HEK293 (cell line): ENCODE data around the gene PHEX.

Experiments
- CTCF ChIA-PET: fragments of 350-600 bp; formaldehyde crosslinking; extraction: SDS; loops from one replicate; lab custom pipeline; 2021; ENCODE audit warnings: antibody characterized with exemption; lab: Yijun Ruan, JAX
- POLR2A ChIA-PET: fragments of 300-600 bp; formaldehyde crosslinking; extraction: SDS; loops from one replicate; lab custom pipeline; 2020; ENCODE audit warnings: antibody characterized with exemption, inconsistent platforms; lab: Yijun Ruan, JAX
- H3K27ac ChIP-seq: fragments of 200-500 bp; sonication (Bioruptor generic); 2 replicates; pipeline ENCODE4 v1.5.1; 2014; ENCODE audit warnings: low read depth, low read length, control low read depth, inconsistent platforms; ENCODE audit errors: extremely low read depth
- H3K36me3 ChIP-seq, 2 experiments: fragments of 200-500 bp in 1 of 2; sonication (Bioruptor generic) in 1 of 2; 1 replicate in 1 of 2; 2 replicates in 1 of 2; pipeline ENCODE4 v1.5.1; 2014 to 2017; ENCODE audit warnings: inconsistent platforms in 2 of 2, low read length in 2 of 2; ENCODE audit not compliant: control insufficient read depth in 2 of 2, insufficient read depth in 1 of 2
- H3K4me1 ChIP-seq: fragments of 200-500 bp; sonication (Bioruptor generic); 2 replicates; pipeline ENCODE4 v1.5.1; 2014; ENCODE audit warnings: mild to moderate bottlenecking, low read length, inconsistent platforms; ENCODE audit not compliant: control insufficient read depth, insufficient read depth
- H3K4me3 ChIP-seq: 2 replicates; pipeline ENCODE4 v1.5.1; 2011; ENCODE audit warnings: low read depth, mild to moderate bottlenecking, control low read depth, low read length, moderate library complexity
- H3K9me3 ChIP-seq: fragments of 200-500 bp; sonication (Bioruptor generic); 2 replicates; pipeline ENCODE4 v1.5.1; 2014; ENCODE audit warnings: low read depth, low read length, inconsistent platforms; ENCODE audit not compliant: control insufficient read depth, insufficient read depth
- EGR2 ChIP-seq: fragments of 450-650 bp; formaldehyde crosslinking; IDR thresholded peaks from 2 replicates; pipeline ENCODE4 v1.5.1; 2016; ENCODE audit warnings: low read depth, missing biosample characterization, missing genetic modification characterization
- HOXD13 ChIP-seq: sonication (generic); formaldehyde crosslinking; IDR thresholded peaks from 2 replicates; pipeline ENCODE4 v1.8.0; 2022; ENCODE audit warnings: missing genetic modification reagents, borderline replicate concordance
- SCRT2 ChIP-seq: fragments of 450-650 bp; formaldehyde crosslinking; IDR thresholded peaks from 2 replicates; pipeline ENCODE4 v1.5.1; 2016; ENCODE audit warnings: missing biosample characterization, missing genetic modification characterization
- TCF7L2 ChIP-seq: IDR thresholded peaks from 2 replicates; pipeline ENCODE4 v1.6.1; 2011; ENCODE audit warnings: low read depth, mild to moderate bottlenecking, inconsistent platforms, low read length, moderate library complexity, borderline replicate concordance
- YY1 ChIP-seq: fragments of 450-650 bp; formaldehyde crosslinking; IDR thresholded peaks from 2 replicates; pipeline ENCODE4 v1.5.1; 2018; ENCODE audit warnings: missing biosample characterization, missing genetic modification characterization
- ZBTB20 ChIP-seq: fragments of 450-650 bp; formaldehyde crosslinking; IDR thresholded peaks from 2 replicates; pipeline ENCODE4 v1.5.1; 2016; ENCODE audit warnings: missing biosample characterization, missing genetic modification characterization
- ZIC2 ChIP-seq: fragments of 450-650 bp; formaldehyde crosslinking; IDR thresholded peaks from 2 replicates; pipeline ENCODE4 v1.5.1; 2016; ENCODE audit warnings: missing biosample characterization, missing genetic modification characterization
- ZNF404 ChIP-seq: fragments of 450-650 bp; formaldehyde crosslinking; IDR thresholded peaks from 2 replicates; pipeline ENCODE4 v1.5.1; 2017; ENCODE audit warnings: missing biosample characterization, missing genetic modification characterization
- ZNF416 ChIP-seq: fragments of 450-650 bp; formaldehyde crosslinking; IDR thresholded peaks from 2 replicates; pipeline ENCODE4 v1.5.1; 2016; ENCODE audit warnings: missing biosample characterization, missing genetic modification characterization
- ZNF48 ChIP-seq: fragments of 450-650 bp; formaldehyde crosslinking; IDR thresholded peaks from 2 replicates; pipeline ENCODE4 v1.5.1; 2016; ENCODE audit warnings: missing biosample characterization, missing genetic modification characterization
- ZNF561 ChIP-seq: fragments of 450-650 bp; IDR thresholded peaks from 2 replicates; pipeline ENCODE4 v1.5.1; 2018; ENCODE audit warnings: missing biosample characterization, missing genetic modification characterization, borderline replicate concordance
- ZNF624 ChIP-seq: fragments of 450-650 bp; formaldehyde crosslinking; IDR thresholded peaks from 2 replicates; pipeline ENCODE4 v1.5.1; 2017; ENCODE audit warnings: missing biosample characterization, missing genetic modification characterization
- ZNF626 ChIP-seq: fragments of 450-650 bp; sonication (Bioruptor Pico); formaldehyde crosslinking; IDR thresholded peaks from 2 replicates; pipeline ENCODE4 v1.5.1; 2018; ENCODE audit warnings: missing biosample characterization, missing genetic modification characterization, inconsistent platforms
- ZNF660 ChIP-seq: fragments of 450-650 bp; IDR thresholded peaks from 2 replicates; pipeline ENCODE4 v1.5.1; 2018; ENCODE audit warnings: missing biosample characterization, mild to moderate bottlenecking, missing genetic modification characterization
- ZNF677 ChIP-seq: fragments of 450-650 bp; IDR thresholded peaks from 2 replicates; pipeline ENCODE4 v1.5.0; 2018; ENCODE audit warnings: missing biosample characterization, mild to moderate bottlenecking, missing genetic modification characterization, moderate library complexity
- ZNF701 ChIP-seq: fragments of 450-650 bp; formaldehyde crosslinking; IDR thresholded peaks from 2 replicates; pipeline ENCODE4 v1.5.1; 2016; ENCODE audit warnings: missing biosample characterization, missing genetic modification characterization
- ZNF843 ChIP-seq: fragments of 450-650 bp; formaldehyde crosslinking; IDR thresholded peaks from 2 replicates; pipeline ENCODE4 v1.5.1; 2016; ENCODE audit warnings: missing biosample characterization, missing genetic modification characterization
- TF ChIP-seq, protein P1 (sequence below): fragments of 450-650 bp; formaldehyde crosslinking; IDR thresholded peaks from 2 replicates; pipeline ENCODE4 v1.5.1; 2016; ENCODE audit warnings: missing biosample characterization, missing genetic modification characterization
- TF ChIP-seq, protein P2 (sequence below): fragments of 450-650 bp; formaldehyde crosslinking; IDR thresholded peaks from 2 replicates; pipeline ENCODE4 v1.5.1; 2016; ENCODE audit warnings: missing biosample characterization, missing genetic modification characterization
- TF ChIP-seq, protein P3 (sequence below): fragments of 450-650 bp; formaldehyde crosslinking; IDR thresholded peaks from 2 replicates; pipeline ENCODE4 v1.5.1; 2016; ENCODE audit warnings: missing biosample characterization, missing genetic modification characterization
- TF ChIP-seq, protein P4 (sequence below): fragments of 450-650 bp; formaldehyde crosslinking; IDR thresholded peaks from 2 replicates; pipeline ENCODE4 v1.5.1; 2016; ENCODE audit warnings: missing biosample characterization, missing genetic modification characterization
- TF ChIP-seq, protein P5 (sequence below): fragments of 450-650 bp; IDR thresholded peaks from 2 replicates; pipeline ENCODE4 v1.5.1; 2018; ENCODE audit warnings: missing biosample characterization, mild to moderate bottlenecking, missing genetic modification characterization

PHEX gene

DNA sequence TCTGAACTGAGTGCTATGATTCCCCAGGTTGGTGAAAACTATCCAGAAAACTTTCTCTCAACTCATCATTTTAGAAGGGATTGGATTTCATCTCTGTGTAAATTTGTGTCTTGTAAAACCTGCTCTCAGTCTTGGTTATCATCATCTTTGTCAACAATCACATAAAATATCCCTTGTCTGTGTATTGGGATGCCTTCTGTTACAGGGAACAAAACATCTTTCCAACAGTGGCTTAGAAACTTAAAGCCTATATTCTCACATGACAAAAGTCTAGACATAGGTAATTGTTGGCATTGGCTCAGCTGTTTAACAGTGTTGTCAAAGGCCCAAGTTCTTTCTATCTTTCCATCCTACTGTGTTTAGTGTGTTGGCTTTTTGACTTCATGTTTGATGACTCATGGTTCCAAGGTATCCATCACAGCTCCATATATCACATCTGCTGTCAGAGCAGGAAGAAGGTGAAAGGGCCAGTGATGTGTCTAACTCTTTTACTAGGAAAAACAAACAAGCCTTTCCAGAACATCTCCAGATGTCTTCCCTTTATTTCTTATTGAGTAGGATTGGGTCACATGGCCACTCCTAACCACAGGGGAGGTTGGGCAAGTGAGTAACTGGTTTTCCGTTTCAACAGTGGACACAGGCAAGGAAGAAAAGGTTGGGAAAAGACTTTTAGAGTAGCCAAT lies 65.0 kb downstream of the PHEX start (continued):
- TF ChIP-seq, protein P1, sequence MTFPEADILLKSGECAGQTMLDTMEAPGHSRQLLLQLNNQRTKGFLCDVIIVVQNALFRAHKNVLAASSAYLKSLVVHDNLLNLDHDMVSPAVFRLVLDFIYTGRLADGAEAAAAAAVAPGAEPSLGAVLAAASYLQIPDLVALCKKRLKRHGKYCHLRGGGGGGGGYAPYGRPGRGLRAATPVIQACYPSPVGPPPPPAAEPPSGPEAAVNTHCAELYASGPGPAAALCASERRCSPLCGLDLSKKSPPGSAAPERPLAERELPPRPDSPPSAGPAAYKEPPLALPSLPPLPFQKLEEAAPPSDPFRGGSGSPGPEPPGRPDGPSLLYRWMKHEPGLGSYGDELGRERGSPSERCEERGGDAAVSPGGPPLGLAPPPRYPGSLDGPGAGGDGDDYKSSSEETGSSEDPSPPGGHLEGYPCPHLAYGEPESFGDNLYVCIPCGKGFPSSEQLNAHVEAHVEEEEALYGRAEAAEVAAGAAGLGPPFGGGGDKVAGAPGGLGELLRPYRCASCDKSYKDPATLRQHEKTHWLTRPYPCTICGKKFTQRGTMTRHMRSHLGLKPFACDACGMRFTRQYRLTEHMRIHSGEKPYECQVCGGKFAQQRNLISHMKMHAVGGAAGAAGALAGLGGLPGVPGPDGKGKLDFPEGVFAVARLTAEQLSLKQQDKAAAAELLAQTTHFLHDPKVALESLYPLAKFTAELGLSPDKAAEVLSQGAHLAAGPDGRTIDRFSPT (tag by site-specific recombination): peak; percentile 66
- TF ChIP-seq, protein P2, sequence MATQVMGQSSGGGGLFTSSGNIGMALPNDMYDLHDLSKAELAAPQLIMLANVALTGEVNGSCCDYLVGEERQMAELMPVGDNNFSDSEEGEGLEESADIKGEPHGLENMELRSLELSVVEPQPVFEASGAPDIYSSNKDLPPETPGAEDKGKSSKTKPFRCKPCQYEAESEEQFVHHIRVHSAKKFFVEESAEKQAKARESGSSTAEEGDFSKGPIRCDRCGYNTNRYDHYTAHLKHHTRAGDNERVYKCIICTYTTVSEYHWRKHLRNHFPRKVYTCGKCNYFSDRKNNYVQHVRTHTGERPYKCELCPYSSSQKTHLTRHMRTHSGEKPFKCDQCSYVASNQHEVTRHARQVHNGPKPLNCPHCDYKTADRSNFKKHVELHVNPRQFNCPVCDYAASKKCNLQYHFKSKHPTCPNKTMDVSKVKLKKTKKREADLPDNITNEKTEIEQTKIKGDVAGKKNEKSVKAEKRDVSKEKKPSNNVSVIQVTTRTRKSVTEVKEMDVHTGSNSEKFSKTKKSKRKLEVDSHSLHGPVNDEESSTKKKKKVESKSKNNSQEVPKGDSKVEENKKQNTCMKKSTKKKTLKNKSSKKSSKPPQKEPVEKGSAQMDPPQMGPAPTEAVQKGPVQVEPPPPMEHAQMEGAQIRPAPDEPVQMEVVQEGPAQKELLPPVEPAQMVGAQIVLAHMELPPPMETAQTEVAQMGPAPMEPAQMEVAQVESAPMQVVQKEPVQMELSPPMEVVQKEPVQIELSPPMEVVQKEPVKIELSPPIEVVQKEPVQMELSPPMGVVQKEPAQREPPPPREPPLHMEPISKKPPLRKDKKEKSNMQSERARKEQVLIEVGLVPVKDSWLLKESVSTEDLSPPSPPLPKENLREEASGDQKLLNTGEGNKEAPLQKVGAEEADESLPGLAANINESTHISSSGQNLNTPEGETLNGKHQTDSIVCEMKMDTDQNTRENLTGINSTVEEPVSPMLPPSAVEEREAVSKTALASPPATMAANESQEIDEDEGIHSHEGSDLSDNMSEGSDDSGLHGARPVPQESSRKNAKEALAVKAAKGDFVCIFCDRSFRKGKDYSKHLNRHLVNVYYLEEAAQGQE (tag by site-specific recombination): no peak
- TF ChIP-seq ZNF843 (tag by site-specific recombination) (peak; percentile 47; the same call in 1 of the 2 replicates), SCRT2 (tag by site-specific recombination) (no peak)
- TF ChIP-seq, protein P3, sequence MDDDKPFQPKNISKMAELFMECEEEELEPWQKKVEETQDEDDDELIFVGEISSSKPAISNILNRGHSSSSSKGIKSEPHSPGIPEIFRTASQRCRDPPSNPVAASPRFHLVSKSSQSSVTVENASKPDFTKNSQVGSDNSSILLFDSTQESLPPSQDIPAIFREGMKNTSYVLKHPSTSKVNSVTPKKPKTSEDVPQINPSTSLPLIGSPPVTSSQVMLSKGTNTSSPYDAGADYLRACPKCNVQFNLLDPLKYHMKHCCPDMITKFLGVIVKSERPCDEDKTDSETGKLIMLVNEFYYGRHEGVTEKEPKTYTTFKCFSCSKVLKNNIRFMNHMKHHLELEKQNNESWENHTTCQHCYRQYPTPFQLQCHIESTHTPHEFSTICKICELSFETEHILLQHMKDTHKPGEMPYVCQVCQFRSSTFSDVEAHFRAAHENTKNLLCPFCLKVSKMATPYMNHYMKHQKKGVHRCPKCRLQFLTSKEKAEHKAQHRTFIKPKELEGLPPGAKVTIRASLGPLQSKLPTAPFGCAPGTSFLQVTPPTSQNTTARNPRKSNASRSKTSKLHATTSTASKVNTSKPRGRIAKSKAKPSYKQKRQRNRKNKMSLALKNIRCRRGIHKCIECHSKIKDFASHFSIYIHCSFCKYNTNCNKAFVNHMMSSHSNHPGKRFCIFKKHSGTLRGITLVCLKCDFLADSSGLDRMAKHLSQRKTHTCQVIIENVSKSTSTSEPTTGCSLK (tag by site-specific recombination): no peak

DNA sequence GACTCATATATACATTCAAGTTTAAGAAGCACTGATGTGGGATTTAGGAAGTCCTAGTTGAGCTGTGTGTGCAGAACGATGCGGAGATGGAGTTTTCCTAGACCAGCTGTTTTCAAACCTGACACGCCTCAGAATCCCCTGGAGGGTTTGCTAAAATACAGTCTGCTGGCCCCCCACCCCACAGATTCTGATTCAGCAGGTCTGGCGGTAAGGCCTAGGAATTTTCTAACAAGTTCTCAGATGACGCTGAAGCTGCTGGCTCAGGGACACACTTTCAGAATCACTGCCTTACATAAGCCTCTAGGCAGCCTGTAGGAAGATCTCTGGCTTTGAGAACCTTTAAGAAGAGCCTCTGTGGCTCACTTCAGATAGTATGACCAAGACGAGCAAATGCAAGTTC lies 73.1 kb downstream of the PHEX start:
- Histone ChIP-seq H3K27ac (no peak overlapping the region), H3K4me3 (no peak overlapping the region), H3K9me3 (no peaks in the 10 kb centered on the region), H3K36me3 (no peaks in the 10 kb centered on the region), H3K4me1 (no peaks in the 10 kb centered on the region)
- TF ChIP-seq ZBTB20 (tag by site-specific recombination) (no peak), YY1 (tag by site-specific recombination) (no peak), ZNF677 (tag by site-specific recombination) (no peak), HOXD13 (CRISPR knock-in tag) (no peak), ZNF48 (tag by site-specific recombination) (no peak), ZNF626 (no peak), ZNF416 (tag by site-specific recombination) (no peak), ZNF843 (tag by site-specific recombination) (no peak), ZNF624 (tag by site-specific recombination) (no peak), EGR2 (tag by site-specific recombination) (no peak), ZNF660 (tag by site-specific recombination) (no peak), ZNF404 (tag by site-specific recombination) (no peak), ZNF561 (tag by site-specific recombination) (no peak), TCF7L2 (no peak), ZIC2 (no peak), ZNF701 (tag by site-specific recombination) (no peak)
- TF ChIP-seq, protein P4, sequence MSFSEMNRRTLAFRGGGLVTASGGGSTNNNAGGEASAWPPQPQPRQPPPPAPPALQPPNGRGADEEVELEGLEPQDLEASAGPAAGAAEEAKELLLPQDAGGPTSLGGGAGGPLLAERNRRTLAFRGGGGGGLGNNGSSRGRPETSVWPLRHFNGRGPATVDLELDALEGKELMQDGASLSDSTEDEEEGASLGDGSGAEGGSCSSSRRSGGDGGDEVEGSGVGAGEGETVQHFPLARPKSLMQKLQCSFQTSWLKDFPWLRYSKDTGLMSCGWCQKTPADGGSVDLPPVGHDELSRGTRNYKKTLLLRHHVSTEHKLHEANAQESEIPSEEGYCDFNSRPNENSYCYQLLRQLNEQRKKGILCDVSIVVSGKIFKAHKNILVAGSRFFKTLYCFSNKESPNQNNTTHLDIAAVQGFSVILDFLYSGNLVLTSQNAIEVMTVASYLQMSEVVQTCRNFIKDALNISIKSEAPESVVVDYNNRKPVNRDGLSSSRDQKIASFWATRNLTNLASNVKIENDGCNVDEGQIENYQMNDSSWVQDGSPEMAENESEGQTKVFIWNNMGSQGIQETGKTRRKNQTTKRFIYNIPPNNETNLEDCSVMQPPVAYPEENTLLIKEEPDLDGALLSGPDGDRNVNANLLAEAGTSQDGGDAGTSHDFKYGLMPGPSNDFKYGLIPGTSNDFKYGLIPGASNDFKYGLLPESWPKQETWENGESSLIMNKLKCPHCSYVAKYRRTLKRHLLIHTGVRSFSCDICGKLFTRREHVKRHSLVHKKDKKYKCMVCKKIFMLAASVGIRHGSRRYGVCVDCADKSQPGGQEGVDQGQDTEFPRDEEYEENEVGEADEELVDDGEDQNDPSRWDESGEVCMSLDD (tag by site-specific recombination): no peak
- TF ChIP-seq, protein P5, sequence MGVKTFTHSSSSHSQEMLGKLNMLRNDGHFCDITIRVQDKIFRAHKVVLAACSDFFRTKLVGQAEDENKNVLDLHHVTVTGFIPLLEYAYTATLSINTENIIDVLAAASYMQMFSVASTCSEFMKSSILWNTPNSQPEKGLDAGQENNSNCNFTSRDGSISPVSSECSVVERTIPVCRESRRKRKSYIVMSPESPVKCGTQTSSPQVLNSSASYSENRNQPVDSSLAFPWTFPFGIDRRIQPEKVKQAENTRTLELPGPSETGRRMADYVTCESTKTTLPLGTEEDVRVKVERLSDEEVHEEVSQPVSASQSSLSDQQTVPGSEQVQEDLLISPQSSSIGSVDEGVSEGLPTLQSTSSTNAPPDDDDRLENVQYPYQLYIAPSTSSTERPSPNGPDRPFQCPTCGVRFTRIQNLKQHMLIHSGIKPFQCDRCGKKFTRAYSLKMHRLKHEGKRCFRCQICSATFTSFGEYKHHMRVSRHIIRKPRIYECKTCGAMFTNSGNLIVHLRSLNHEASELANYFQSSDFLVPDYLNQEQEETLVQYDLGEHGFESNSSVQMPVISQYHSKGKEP (tag by site-specific recombination): no peak
- POLR2A ChIA-PET: no interaction called here
- CTCF ChIA-PET: interaction anchor here (1.1 kb wide), 1 partner anchor 59 kb away, joined by 3 read pairs; no protein-coding TSS in a partner anchor
